CD4-positive, alpha-beta T cell treated with Interleukin-6 for 4 hours (primary cell): ENCODE data around the gene WRAP73.
A peak's percentile ranks its signal among the peaks of the same experiment; 100 is the strongest.

Experiments used
- DNase-seq: peaks from one replicate; pipeline ENCODE4 v3.0.0-alpha.2; 2020; ENCODE audit warnings: mixed read lengths

Gene WRAP73

DNA sequence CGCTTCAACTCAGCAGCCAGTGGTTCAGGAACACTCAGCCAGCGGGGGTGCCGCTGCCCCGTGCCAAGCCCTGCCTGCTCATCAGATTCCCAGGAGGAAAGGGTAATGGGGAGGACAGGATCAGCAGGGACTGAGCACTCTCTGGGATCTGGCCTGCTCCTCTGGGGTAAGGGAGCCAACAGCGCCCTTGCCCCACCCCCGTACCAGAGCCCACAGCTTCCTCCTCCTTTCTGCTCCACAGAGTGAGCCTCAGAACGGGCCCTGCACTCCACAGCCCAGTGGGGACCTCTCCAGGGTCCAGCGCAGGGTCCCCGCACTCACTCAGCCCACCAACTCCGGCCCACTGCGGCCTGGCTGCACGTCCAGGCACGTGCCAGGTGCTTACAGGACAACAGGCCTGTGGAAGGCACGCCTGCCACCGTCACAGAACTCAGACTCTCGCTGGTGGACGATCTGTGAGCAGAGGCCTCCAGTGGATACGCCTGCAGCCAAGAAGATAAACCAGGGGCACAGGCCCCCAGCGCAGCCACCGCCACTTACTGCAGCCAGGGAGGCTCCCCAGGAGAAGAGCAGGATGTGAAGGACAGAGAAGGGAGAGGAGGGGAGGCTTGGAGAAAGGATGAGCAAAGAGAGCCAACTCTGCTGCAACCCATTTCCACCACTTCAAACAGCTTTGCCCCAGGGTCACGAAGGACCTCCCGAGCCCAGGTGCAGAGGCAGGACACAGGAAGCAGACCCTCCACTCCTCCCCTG is 40.7 kb downstream of the WRAP73 start:
- no peak for DNase-seq

DNA sequence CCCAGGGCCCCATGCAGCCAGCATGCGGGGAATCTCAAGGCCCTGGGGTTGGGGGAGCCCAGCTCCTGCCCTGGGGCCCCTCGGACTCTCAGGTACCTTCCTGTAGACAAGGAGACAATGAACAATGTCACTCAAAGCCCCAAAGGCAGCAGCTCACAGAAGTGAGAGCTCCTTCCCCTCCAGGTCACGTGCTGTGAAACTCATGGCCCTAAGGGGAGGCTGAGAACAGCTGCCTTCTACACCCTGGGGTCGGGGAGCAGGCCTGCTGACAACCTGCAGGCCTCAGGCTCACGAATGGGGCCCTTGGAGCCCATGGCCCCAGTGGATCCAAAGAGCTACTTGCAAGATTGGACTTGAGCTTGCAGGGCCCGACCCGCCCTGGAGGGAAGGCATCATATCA is 41.7 kb downstream of the WRAP73 start:
- no peak for DNase-seq

DNA sequence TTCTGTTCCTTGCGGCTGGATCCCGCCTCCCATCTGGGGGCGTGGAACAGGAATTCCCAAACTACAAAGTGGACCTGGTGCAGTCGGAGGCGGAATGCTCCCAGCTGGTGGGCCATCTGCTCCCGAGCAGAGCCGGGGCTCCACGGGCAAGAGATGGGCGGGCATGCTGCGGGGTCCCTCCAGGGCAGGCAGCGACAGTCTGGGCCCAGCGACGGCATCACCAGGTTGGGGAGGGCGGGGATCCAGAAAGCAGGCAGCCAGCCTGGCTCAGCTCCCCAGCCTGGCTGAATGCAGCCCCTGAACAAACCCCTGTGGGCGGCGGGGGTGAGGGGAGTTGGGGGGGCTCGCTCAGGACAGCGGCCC is 42.2 kb downstream of the WRAP73 start:
- DNase-seq, result no peak

DNA sequence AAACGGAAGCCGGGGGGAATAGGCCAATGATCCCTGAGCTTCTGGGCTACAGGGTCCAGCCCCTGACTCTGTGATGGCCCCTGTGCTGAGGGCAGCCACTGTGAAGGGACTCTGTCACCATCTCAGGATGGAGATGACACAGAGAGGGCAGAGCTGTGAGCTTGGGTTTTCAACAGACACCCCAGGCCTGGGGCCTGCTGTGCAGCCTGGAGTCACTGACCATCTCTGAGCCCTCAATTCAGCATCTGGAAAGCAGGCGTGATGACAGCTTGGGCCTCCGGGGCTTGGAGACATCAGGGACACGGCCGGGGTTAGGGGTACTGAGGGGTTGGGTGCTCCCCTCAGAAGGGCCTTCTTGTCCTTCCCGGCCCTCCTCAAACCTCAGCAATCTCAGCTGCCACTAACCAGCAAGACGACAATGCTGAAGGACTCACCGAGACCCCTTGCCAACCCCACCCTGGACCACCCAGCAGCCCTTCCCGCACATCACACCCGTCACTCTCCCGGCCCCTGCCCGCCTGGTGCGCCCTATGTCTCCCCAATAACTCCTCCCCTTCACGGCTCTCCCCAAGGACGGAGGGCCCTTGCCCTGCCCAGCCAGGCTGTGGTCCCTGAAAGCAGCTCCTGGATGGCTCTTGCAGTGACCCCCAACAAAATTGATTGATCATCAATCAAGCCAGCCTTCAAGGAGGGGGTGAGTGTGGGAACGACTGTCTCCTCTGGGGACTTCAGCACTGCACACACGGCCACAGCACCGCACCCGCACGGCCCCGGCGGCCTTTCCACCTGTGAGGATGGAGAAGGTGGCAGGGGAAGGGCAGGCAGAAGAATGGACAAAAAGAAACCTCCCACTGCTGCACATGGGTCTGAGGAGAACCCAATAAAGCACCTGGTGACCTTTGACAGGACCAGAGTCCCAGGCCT is 42.9 kb downstream of the WRAP73 start:
- DNase-seq, result no peak

DNA sequence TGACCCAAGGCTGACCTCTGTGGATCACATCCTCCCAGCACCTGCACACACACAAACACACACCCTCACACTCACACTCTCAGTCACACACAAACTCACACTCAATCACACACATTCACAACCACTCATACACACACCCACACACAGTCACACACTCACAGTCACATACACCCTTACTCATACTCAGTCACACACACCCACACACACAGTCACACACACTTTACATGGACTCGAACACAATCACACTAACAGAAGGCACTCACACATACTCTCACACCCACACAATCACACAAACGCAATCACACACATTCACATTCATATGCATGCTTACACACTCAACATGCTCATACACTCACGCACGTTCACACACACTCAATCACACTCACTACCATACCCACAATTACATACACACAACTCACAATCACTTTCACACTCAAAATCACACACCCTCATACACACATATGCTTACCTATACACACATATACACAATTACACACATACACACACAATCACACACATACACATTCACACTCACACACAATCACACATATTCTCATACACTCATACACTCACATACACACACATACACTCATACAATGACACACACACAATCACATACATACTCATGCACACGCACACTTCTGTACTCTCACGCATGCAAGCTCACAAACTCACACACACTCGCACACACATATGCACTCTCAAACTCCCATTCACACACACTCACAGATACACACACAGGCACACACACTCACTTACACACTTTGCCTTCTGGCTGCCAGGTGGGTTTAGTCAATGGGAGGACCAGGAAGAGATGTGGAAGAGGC is 44.7 kb downstream of the WRAP73 start:
- DNase-seq, result no peak

DNA sequence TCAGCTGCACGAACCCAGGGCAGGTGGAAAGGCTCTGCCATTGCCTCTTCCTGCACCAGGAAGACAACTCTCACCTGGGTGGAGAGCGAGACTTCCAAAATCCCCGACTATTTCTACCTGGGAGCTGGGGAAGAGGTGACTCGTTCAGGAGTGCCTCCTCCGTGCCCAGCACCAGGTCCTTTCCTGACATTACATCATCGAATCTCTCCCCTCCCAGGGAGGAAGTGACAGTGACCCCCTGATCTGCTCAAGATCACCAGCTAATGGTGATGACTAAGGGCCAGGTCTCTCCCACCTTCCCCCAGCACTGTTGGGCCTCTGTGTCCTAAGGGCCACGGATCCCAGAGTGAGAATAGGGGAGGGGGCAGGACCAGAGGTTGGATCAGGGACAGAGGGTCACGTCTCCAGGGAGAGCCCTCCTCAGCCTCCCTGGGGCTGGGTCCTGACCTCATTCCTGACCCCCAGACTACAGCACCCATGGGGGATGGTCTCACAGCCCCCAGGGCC is 45.4 kb downstream of the WRAP73 start:
- DNase-seq, result no peak

DNA sequence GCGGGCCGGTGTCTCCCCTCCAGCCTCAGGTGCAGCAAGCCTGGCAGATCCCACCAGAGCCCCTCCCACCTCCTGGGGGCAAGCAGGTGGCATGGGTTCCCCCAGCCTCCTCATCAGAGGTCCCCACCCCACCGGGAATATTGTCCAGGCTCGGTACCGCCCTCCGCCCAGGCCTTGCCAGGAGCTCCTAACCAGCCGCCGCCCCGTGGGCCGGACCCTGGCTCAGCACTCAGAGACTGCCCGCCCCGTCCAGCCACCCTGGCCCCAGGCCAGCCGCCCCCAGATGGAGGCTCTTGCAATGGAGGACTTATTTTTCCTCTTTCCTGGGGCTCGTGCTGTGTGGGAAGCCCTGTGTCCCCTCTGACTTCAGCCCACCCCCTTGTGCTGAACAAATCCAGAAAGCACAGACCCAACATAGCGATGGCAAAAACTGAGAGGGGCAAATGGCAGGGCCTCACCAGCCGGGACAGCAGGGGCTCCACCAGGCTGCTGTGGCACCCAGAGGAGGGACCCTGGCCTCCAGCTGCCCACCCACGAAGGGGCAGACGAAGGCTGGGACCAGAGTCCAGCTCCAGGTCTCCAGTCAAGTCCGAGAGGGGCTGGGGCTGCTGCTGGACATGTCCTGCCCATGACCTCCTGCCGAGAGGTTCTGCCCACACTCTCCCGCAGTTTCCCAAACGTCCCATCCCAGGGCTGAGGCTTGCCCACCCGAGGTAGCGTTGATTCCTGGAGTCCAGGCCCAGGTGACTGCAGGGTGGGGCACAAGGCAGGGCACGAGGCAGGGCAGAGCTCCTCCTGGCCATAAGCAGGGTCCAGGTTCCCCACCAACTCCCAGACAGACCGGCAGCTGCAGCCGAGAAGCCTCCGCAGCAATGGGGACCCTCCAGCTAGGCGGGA is 46.1 kb downstream of the WRAP73 start:
- DNase-seq, result no peak

DNA sequence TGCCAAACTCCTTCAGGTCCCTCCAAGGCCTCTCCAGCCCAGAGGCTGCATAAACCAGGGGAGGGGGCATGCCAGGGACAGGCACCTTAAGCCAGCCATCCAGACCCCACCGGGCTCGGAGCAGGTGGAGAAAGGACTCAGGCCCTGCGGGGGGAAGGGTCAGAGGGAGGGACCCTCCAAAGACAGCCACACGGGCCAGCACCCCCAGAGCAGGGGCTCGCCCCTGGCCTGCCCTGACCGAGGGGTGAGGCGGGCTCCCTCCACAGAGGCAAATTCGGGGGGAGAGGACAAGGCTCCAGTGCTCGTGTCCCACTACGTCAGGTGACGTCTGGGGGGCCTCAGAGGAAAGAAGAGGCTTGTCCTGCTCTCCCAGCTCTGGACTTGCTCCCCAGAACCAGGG is 46.7 kb downstream of the WRAP73 start:
- no peak for DNase-seq

DNA sequence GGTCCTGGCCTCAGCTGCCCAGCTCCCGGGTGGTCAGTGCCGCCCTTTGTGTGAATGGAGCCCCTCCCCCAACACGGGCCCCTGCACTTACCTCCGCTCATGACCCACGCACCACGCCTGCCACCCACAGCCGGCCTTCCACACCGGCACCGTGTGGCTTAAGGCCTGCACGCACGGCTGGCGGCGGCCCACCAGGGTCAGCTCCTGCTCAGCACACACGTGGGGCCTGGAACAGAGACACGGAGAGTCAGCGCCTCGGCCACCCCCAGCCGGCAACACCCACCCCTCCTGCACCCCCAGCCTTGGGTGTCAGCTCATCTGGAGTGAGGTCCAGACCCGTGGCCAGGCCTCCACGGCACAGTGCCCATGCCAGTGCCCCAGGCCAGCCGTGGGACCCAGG is 47.5 kb downstream of the WRAP73 start:
- DNase-seq, result no peak

DNA sequence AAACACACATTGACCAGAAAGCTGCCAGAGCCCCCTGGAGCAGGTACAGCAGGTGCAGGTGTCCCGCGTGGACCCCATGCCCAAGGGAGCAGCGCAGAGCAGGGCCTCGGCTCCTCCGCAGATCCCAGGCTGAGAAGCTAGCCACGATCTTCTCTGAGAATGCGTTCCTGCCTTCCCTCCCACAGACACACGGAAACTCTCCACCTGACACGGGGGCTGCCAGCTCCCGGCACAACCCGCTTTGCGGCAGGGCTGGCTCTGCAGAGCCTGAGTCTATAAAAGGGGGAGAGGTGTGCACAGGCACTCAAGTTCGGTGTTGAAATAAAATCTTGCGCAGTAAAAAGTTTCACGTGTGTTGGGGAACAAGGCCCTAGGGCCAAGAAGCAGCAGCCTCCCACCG is 48.2 kb downstream of the WRAP73 start:
- DNase-seq, result no peak

DNA sequence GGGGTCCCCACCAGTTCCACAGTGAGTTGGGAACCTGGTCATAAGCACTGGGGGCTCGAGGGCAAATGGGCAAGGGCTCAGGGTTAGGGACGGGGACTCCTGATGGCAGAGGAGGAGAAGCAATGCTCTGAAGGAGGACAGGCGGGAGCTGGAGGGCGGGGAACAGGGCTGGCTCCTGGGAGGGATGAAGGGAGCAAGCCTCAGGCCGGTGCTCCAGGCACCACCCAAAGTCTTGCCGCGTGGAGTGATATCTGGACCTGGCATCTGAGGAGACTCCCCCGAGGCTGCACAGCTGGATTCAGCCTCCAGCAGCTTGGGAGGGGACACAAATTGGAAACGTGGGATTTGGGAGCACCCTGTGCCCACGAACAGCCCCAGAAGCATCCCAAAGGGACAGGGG is 49.5 kb downstream of the WRAP73 start:
- no peak for DNase-seq

DNA sequence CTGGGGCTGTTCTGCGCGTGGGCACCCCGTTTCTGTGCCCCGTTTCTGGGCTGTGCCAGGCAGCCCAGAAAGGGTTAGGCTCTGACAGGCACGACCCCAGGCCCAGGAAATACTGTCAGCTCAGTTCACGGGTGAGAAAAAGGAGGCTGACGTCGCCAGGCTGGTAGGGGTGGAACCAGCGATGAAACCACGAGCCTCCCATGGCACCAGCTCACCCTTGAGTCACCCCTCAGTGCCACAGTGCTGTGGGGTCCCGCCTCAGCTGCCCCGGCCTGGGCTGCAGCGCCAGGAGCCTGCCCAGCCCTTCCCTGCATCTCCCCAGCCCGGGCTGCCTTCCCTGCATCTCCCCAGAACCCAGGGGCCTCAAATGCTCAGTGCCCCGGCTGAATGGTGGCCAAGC is 50.1 kb downstream of the WRAP73 start:
- DNase-seq, result no peak

DNA sequence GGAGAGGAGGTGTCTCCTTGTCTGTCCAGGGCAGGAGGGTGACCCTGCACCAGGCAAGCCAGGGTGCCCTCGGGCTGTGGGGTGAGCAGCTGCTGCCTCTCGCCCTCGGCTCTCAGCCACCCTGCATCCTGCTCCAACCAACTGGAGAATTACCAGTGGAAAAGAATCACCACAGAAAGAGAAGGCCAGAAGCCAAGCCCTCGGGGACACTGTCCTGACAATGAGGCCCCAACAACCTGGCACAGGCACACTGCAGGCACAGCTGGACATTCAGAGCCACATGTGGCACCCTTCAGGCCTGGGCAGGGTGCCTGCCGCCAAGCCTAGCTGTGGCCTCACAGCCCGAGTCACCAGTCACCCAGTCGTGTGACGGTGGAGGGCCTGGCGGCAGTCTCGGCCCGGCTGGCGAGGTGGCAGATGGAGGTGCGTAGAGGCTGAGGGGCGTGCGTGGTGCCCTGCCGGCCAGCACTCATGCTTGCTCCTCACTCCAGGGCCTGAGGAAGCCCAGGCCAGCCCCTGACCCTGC is 50.6 kb downstream of the WRAP73 start:
- DNase-seq, result no peak

DNA sequence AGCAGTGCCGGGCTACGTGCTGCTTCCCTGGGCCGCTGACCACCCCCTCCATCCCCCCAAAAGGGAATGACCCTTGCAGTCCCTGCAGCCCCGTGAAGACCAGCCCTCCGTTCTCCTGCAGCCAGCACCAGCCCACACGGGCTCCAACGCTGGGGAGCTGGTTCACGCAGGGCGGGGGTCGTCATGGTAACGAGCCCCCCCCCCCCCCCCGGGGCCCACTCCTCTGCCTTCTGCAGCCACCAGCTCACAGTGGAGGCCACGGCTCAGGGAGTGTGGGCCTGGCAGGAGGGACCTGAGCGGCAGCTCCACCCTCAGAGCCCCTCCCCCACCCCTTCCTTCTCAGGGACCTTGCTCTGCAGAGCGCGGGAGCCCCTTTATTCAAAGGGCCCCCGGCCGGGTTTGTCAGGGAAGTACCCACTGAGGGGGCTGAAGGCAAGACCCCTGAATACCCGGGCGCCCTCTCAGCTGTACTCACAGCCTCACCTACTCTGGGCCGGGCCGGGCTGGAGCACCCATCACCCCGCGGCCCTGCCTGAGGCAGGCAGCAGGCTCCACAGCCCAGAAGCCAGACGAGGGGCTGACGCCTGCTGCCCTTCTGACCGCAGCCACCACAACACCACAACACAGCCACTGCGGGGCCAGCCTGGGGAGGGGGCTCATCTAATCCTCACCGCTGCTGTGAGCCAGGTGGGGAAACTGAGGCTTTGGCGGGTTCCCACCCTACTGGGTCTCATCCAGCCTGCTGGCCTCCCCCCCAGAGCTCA is 51.2 kb downstream of the WRAP73 start:
- no peak for DNase-seq

DNA sequence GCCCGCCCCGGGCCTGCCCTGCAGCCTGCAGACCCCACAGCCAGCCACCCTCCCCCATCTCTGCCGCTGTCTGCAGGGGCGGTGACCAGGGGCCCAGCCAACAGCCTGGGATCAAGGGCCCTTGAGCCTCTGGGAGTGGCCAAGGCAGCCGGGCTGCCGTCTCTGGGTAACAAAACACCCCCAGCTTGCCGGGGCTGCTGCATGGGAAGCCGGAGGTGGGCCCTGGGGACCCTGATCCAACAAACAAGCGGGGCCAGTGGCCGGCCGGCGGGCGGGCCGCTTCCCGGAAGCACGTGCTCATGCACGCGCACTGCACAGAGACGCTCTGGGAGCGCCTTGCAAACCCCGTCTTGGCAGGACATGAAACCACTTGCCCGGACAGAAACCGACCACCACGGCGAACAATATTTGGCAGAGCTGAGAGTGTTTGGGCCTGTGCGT is 51.8 kb downstream of the WRAP73 start:
- peak; percentile 12 for DNase-seq

DNA sequence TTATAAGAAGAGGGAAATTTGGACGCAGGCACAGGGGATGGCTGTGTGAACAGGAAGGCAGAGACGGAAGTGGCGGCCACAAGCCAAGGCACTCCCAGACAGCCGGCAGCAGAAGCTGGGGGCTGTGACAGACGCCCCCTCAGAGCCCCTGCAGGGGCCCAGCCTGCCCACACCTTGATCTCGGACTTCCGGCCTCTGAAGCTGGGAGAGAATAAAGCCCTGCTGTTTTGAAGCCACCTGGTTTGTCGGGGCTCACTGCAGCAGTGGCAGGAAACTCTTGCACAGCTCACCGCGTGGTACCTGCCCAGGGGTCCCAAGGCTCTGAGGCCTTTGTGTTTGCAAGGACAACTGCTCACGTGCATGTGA is 52.3 kb downstream of the WRAP73 start:
- DNase-seq, result peak; percentile 50

DNA sequence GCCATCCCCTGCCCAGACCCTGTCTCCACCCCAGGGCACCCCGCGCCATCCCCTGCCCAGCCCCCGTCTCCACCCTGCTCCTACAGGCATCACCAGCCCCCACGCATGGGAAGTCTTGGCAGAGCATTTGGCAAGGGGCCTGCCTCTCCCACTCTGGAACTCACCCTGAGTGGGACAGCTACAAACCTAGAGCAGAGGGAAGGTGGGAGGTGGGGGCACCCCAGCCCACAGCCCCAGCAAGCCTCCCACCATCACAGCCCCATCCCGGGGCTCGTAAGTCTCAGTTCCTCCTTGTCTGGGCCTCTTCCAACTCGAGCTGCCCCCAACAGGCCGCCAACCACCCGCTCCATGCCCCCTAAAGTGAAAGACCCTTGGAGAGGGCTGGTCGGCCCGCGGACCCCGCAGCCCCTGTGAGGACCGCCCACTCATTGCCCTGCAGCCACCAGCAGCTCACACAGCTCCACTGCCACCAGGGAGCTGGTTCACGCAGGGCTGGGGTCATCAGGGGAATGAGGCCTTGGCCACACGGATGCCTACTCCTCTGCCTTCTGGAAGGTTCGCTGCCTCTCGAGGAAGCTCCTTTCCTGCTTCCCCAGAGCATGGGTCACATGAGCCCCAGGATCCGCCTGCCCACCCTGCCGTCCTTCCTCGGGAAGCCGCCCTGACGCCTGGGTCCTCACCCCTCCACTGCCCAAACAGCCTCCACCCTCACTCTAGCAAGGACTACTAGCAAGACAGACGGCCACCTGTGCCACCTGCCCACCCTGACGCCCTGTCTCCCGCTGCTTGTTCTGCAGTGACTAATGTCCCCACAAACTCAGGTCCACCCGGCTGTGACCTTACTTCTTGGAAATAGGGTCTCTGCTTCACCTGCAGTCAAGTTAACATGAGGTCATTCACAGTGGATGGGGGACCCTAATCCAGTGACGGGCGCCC is 53.0 kb downstream of the WRAP73 start:
- no peak for DNase-seq

DNA sequence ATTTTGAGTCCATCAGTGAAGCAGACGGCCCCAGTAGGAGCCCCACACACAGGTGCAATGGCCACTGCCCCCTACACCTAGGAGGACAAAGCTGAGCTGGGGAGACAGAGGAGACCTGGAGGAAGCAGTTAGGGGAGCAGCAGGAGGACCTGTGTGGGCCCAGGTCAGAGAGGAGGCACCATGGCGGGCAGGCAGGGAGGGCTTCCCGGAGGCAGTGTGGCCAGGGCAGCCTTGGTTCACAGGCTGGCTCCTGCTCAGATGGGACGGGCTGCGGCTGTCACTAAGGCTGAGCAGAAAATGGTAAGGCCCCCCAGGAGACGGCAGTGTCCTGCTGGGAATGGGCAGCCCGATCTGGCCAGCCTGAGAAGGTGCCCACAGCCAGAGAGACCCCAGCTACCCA is 54.0 kb downstream of the WRAP73 start:
- DNase-seq, result no peak

DNA sequence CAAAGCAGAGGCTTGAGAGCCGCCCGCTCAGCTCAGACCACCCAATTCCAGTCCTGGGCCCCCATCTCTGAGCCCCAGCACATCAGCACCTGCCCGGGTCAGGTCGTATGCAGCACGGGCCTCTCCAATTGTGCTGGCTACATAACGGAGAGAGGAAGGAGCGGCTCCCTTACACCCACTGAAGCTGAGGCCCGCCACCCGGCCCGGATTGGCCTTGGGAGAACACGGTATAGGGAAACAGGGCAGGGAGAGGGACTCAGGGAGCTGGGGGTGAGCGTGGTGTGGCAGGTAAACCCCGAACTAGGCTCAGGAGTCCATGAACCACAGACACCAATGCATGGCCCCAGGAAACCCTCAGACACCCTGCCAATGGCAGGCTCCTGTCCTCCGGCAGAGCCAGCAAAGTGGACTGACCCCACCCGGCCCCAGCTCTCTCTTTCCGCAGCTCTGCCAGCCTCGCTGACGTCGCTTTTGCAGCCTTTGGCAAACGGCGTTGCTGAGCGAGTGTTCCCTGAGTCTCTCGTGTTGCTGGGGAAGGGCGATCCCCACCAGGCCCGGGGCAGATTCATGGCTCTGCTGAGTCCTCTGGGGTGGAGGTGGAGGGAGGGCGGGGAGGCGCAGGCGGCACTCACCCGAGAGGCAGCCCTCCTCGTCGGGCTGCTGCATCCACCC is 55.1 kb downstream of the WRAP73 start:
- no peak for DNase-seq
